Neural cell (in vitro differentiated cells): ENCODE measurements around the gene PSEN2. TPM values are rescaled to one million over a fixed set of nuclear protein-coding genes. Genes with fewer than 3 reads are reported as not detected.

ENCODE experiments used
- H2AFZ ChIP-seq: fragments of 200-600, 300-800 bp; sonication (generic), shearing (Covaris generic); 2 replicates; pipeline ENCODE4 v1.6.0; 2014; ENCODE audit warnings: low read depth, mild to moderate bottlenecking, antibody characterized with exemption, low read length, moderate library complexity
- H3F3A ChIP-seq: fragments of 200-600 bp; shearing (Covaris generic); 2 replicates; pipeline ENCODE4 v1.6.1; 2016; ENCODE audit warnings: mild to moderate bottlenecking, moderate library complexity, mixed read lengths, antibody characterized with exemption, low read length; ENCODE audit not compliant: insufficient read depth, poor library complexity, severe bottlenecking
- H3K27ac ChIP-seq: fragments of 200-600, 300-800 bp; sonication (generic), shearing (Covaris generic); 2 replicates; pipeline ENCODE4 v1.5.1; 2014; ENCODE audit warnings: mild to moderate bottlenecking, low read length, moderate library complexity
- H3K27me3 ChIP-seq: fragments of 300-800, 200-600 bp; sonication (generic), shearing (Covaris generic); 2 replicates; pipeline ENCODE4 v1.6.0; 2014; ENCODE audit warnings: mild to moderate bottlenecking, low read depth, low read length, moderate library complexity; ENCODE audit not compliant: insufficient read depth
- H3K36me3 ChIP-seq: fragments of 300-800, 200-600 bp; sonication (generic), shearing (Covaris generic); 2 replicates; pipeline ENCODE4 v1.5.1; 2014; ENCODE audit warnings: mild to moderate bottlenecking, antibody characterized with exemption, low read length, moderate library complexity; ENCODE audit not compliant: insufficient read depth
- H3K4me2 ChIP-seq: fragments of 300-800, 200-600 bp; sonication (generic), shearing (Covaris generic); 2 replicates; pipeline ENCODE4 v1.6.0; 2014; ENCODE audit warnings: mild to moderate bottlenecking, low read length
- H3K4me3 ChIP-seq: fragments of 300-800, 200-600 bp; sonication (generic), shearing (Covaris generic); 2 replicates; pipeline ENCODE4 v1.5.1; 2014; ENCODE audit warnings: mild to moderate bottlenecking, low read length, moderate library complexity
- H3K79me2 ChIP-seq: fragments of 200-600 bp; shearing (Covaris generic); replicated peaks from 2 replicates; pipeline ENCODE4 v1.6.0; 2014; ENCODE audit warnings: mild to moderate bottlenecking, low read length, moderate library complexity; ENCODE audit not compliant: insufficient read depth
- H3K9ac ChIP-seq: fragments of 300-800, 200-600 bp; sonication (generic), shearing (Covaris generic); 2 replicates; pipeline ENCODE4 v1.6.1; 2016; ENCODE audit warnings: mild to moderate bottlenecking, low read length, mixed read lengths
- H3K9me2 ChIP-seq: fragments of 200-600 bp; shearing (Covaris generic); 2 replicates; pipeline ENCODE4 v1.6.1; 2016; ENCODE audit warnings: mild to moderate bottlenecking, low read length, mixed read lengths; ENCODE audit not compliant: insufficient read depth
- H3K9me3 ChIP-seq: fragments of 200-600, 300-800 bp; sonication (generic), shearing (Covaris generic); 2 replicates; pipeline ENCODE4 v1.6.1; 2016; ENCODE audit warnings: mild to moderate bottlenecking, mixed run types, low read length, moderate library complexity, mixed read lengths
- H4K20me1 ChIP-seq: fragments of 200-600 bp; shearing (Covaris generic); 2 replicates; pipeline ENCODE4 v1.6.1; 2016; ENCODE audit warnings: mild to moderate bottlenecking, mixed run types; ENCODE audit not compliant: insufficient read depth
- CTCF ChIP-seq: fragments of 450-650 bp; IDR thresholded peaks from 2 replicates; pipeline ENCODE4 v1.5.1; 2014; ENCODE audit warnings: antibody characterized with exemption, mild to moderate bottlenecking, moderate library complexity; ENCODE audit not compliant: poor library complexity, severe bottlenecking
- EP300 ChIP-seq: fragments of 450-650 bp; conservative IDR thresholded peaks from 2 replicates; pipeline ENCODE4 v1.6.1; 2014; ENCODE audit warnings: antibody characterized with exemption, mild to moderate bottlenecking, moderate library complexity; ENCODE audit not compliant: poor library complexity, severe bottlenecking
- EZH2 ChIP-seq: fragments of 200-600, 300-800 bp; shearing (Covaris generic), sonication (generic); IDR thresholded peaks from 2 replicates; pipeline ENCODE4 v1.6.1; 2014; ENCODE audit warnings: antibody characterized with exemption, low read length, borderline replicate concordance, mild to moderate bottlenecking; ENCODE audit not compliant: insufficient read depth, poor library complexity, severe bottlenecking
- MXI1 ChIP-seq: fragments of 450-650 bp; conservative IDR thresholded peaks from 2 replicates; pipeline ENCODE4 v1.6.1; 2014; ENCODE audit warnings: antibody characterized with exemption, mild to moderate bottlenecking; ENCODE audit not compliant: poor library complexity, severe bottlenecking
- POLR2AphosphoS5 ChIP-seq: IDR thresholded peaks from 2 replicates; pipeline ENCODE4 v1.6.1; 2012
- RAD21 ChIP-seq: fragments of 450-650 bp; conservative IDR thresholded peaks from 2 replicates; pipeline ENCODE4 v1.6.1; 2014; ENCODE audit warnings: antibody characterized with exemption, mild to moderate bottlenecking, moderate library complexity
- REST ChIP-seq: IDR thresholded peaks from 2 replicates; pipeline ENCODE4 v1.6.1; 2012; ENCODE audit warnings: borderline replicate concordance
- SMC3 ChIP-seq: fragments of 450-650 bp; conservative IDR thresholded peaks from 2 replicates; pipeline ENCODE4 v1.6.1; 2014; ENCODE audit warnings: antibody characterized with exemption, mild to moderate bottlenecking, moderate library complexity; ENCODE audit not compliant: poor library complexity
- TAF1 ChIP-seq: IDR thresholded peaks from 2 replicates; pipeline ENCODE4 v1.6.1; 2012; ENCODE audit warnings: low read depth
- polyA plus RNA-seq: library from polyadenylated mRNA; depleted of rRNA; stranded (reverse); fragments of >200 nt; gene quantifications from 2 replicates; pipeline ENCODE4 v1.2.3, GENCODE V29; 2014

Gene PSEN2
- polyA plus RNA-seq, 1 donor from 2014 or later = 12.9 TPM

DNA sequence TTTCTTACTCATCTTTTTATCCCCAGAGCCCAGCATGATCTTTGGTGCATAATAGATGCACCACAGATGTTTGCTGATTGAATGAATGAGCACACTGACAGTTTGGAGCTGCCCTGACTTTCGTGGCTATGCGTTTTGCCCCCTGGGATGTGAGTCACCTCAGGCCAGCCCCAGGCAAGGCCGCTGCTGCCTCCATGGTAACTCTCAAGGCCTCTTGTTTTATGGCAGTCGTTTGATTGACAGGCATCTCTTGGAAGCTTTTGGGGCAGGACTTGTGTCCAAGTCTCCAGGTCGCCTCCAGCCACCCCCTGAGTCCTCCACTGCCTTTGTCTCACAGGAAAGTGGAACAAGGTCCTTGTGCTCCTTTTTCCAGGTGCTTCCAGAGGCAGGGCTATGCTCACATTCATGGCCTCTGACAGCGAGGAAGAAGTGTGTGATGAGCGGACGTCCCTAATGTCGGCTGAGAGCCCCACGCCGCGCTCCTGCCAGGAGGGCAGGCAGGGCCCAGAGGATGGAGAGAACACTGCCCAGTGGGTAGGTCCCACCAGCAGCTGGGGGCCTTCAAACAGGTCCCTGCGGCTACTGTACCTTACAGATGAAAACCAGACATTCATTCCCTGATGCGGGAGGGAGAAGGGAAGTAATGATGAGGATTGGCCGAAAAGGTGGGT lies 11.2 kb downstream of the PSEN2 start:
- no peaks in the 10 kb centered on the region for H3K79me2 ChIP-seq
- no peaks in the 10 kb centered on the region for H3K27me3 ChIP-seq
- no peaks in the 10 kb centered on the region for H3K9me3 ChIP-seq
- H3K36me3 ChIP-seq = no peaks in the 10 kb centered on the region
- no peaks in the 10 kb centered on the region for H3F3A ChIP-seq
- H3K4me2 ChIP-seq = no peak overlapping the region
- H3K4me3 ChIP-seq = no peak overlapping the region
- no peak overlapping the region for H3K9ac ChIP-seq
- no peaks in the 10 kb centered on the region for H4K20me1 ChIP-seq
- H2AFZ ChIP-seq = no peak overlapping the region
- H3K9me2 ChIP-seq = no peaks in the 10 kb centered on the region
- TF ChIP-seq TAF1 (no peak), MXI1 (no peak), REST (no peak), SMC3 (no peak), EZH2 (no peak), CTCF (no peak), EP300 (no peak), RAD21 (no peak), POLR2AphosphoS5 (no peak)
- H3K27ac ChIP-seq = no peak overlapping the region

- Histone ChIP-seq H3K9ac (no peak overlapping the region), H3K9me2 (no peaks in the 10 kb centered on the region), H3K4me2 (no peak overlapping the region), H3K79me2 (no peaks in the 10 kb centered on the region), H2AFZ (no peak overlapping the region), H3K27ac (no peak overlapping the region), H3K9me3 (no peaks in the 10 kb centered on the region), H3F3A (no peaks in the 10 kb centered on the region), H4K20me1 (no peaks in the 10 kb centered on the region), H3K27me3 (no peaks in the 10 kb centered on the region), H3K4me3 (no peak overlapping the region), H3K36me3 (no peaks in the 10 kb centered on the region)
- no peak for TF ChIP-seq TAF1
Measured at GRCh38 chr1:226882187-226882586, 11.8 kb downstream of the PSEN2 start.
